K562 (cell line): ENCODE results near the gene GUCA1A. TPM values are rescaled to one million over a fixed set of nuclear protein-coding genes. Genes with fewer than 3 reads are reported as not detected.

Source experiments
- CREB1 ChIP-seq, 2 experiments: sonication (generic) in 1 of 2; formaldehyde crosslinking in 1 of 2; IDR thresholded peaks; 2 replicates each; pipeline versions ENCODE4 v1.6.1 to v1.8.0; 2012 to 2022; ENCODE audit warnings: inconsistent platforms in 1 of 2, mild to moderate bottlenecking in 1 of 2, missing genetic modification reagents in 1 of 2, moderate library complexity in 1 of 2
- ELF1 ChIP-seq: fragments of 200-800 bp; sonication (Bioruptor generic); IDR thresholded peaks from 2 replicates; pipeline ENCODE4 v1.6.1; 2016; ENCODE audit warnings: missing genetic modification characterization, missing compliant biosample characterization
- EWSR1 ChIP-seq: fragments of 450-650 bp; IDR thresholded peaks from 2 replicates; pipeline ENCODE4 v1.6.1; 2018; ENCODE audit warnings: borderline replicate concordance, mild to moderate bottlenecking, low read depth, moderate library complexity; ENCODE audit not compliant: partially characterized antibody
- FOXJ3 ChIP-seq: sonication (generic); formaldehyde crosslinking; IDR thresholded peaks from 2 replicates; pipeline ENCODE4 v1.4.0; 2020; ENCODE audit warnings: mild to moderate bottlenecking, missing genetic modification reagents
- HDGF ChIP-seq: fragments of 450-650 bp; IDR thresholded peaks from 2 replicates; pipeline ENCODE4 v1.6.1; 2016
- HLTF ChIP-seq: fragments of 450-650 bp; IDR thresholded peaks from 2 replicates; pipeline ENCODE4 v1.6.1; 2016
- ILK ChIP-seq: fragments of 450-650 bp; IDR thresholded peaks from 2 replicates; pipeline ENCODE4 v1.6.1; 2016; ENCODE audit warnings: missing genetic modification characterization, low read depth, mild to moderate bottlenecking, missing compliant biosample characterization, moderate library complexity, borderline replicate concordance
- KLF13 ChIP-seq: fragments of 450-650 bp; IDR thresholded peaks from 2 replicates; pipeline ENCODE4 v1.6.1; 2016; ENCODE audit warnings: missing genetic modification characterization, low read depth, mild to moderate bottlenecking, missing compliant biosample characterization, moderate library complexity, borderline replicate concordance
- NBN ChIP-seq: fragments of 450-650 bp; IDR thresholded peaks from 2 replicates; pipeline ENCODE4 v1.6.1; 2016; ENCODE audit warnings: low read depth, mild to moderate bottlenecking
- POLR3G ChIP-seq: IDR thresholded peaks from 2 replicates; pipeline ENCODE4 v1.6.1; 2011; ENCODE audit not compliant: insufficient read length, insufficient replicate concordance; ENCODE audit errors: extremely low read depth
- RB1 ChIP-seq: fragments of 450-650 bp; IDR thresholded peaks from 2 replicates; pipeline ENCODE4 v1.6.1; 2017; ENCODE audit warnings: low read depth, mild to moderate bottlenecking
- SMAD1 ChIP-seq: fragments of 150-350 bp; IDR thresholded peaks from 2 replicates; pipeline ENCODE4 v1.6.1; 2014; ENCODE audit warnings: low read length, low read depth; ENCODE audit not compliant: partially characterized antibody
- SP1 ChIP-seq: sonication (generic); formaldehyde crosslinking; IDR thresholded peaks from 2 replicates; pipeline ENCODE4 v1.8.1; 2022; ENCODE audit warnings: mild to moderate bottlenecking, missing genetic modification reagents
- THAP12 ChIP-seq: fragments of 250-450 bp; sonication (Bioruptor Pico); IDR thresholded peaks from 2 replicates; pipeline ENCODE4 v1.9.0; 2021; ENCODE audit warnings: mild to moderate bottlenecking, inconsistent platforms
- UBTF ChIP-seq, 2 experiments: IDR thresholded peaks; 2 replicates each; pipeline ENCODE4 v1.6.1; 2012; ENCODE audit warnings: improper control_type of control experiment in 2 of 2, low read depth in 2 of 2, low read length in 2 of 2, borderline replicate concordance in 1 of 2
- YY1 ChIP-seq, 3 experiments: IDR thresholded peaks; 2 replicates each; pipeline ENCODE4 v1.6.1; 2011; ENCODE audit warnings: low read length in 2 of 3, mild to moderate bottlenecking in 2 of 3, moderate library complexity in 2 of 3, borderline replicate concordance in 1 of 3, control low read depth in 1 of 3, low read depth in 1 of 3; ENCODE audit not compliant: insufficient read depth in 3 of 3, insufficient replicate concordance in 2 of 3, control insufficient read depth in 1 of 3, insufficient read length in 1 of 3; ENCODE audit errors: extremely low read depth in 1 of 3
- ZHX1 ChIP-seq: fragments of 150-350 bp; conservative IDR thresholded peaks from 2 replicates; pipeline ENCODE4 v1.6.1; 2014; ENCODE audit warnings: low read length
- ZNF511 ChIP-seq: sonication (generic); formaldehyde crosslinking; IDR thresholded peaks from 2 replicates; pipeline ENCODE4 v1.8.0; 2022; ENCODE audit warnings: mild to moderate bottlenecking, missing genetic modification reagents
- polyA plus RNA-seq, 8 experiments: library from polyadenylated mRNA; depleted of rRNA in 4 of 8; stranded (reverse) in 5 of 8; unstranded in 3 of 8; fragments of >200 nt; fragmentation: Nextera tagmentation in 2 of 8; fragmentation: Illumina TruSeq in 1 of 8; extraction: Ambion mirVana in 2 of 8; extraction: Trizol in 1 of 8; gene quantifications; 2 replicates each; pipeline versions ENCODE4 v1.2.1 to v1.2.3, GENCODE V29; 2011 to 2014; ENCODE audit warnings: inconsistent platforms in 1 of 8, missing spikeins in 1 of 8
- total RNA-seq, 7 experiments: library from RNA; depleted of rRNA in 6 of 7; stranded (reverse); fragments of >200 nt in 6 of 7; fragmentation: Illumina TruSeq in 2 of 7; extraction: Trizol in 2 of 7; gene quantifications; 2 replicates each; pipeline versions ENCODE4 v1.2.1 to v1.2.3, GENCODE V29; 2011 to 2021; ENCODE audit warnings: low replicate concordance in 1 of 7

GUCA1A gene
- total and polyA plus RNA-seq, 9 of the 15 experiments (the other 6 are each of a cell fraction or from before 2014, with no cell fraction given): not detected

GRCh38 chr6:42166444-42167141 lies 6.6 kb upstream of the GUCA1A start (continued):
- TF ChIP-seq ZHX1: peak; percentile 14; the same call in 1 of the 2 replicates
- 0 out of 2 replicates have a peak, but pooled peaks have one; percentile 37 for TF ChIP-seq NBN
- TF ChIP-seq CREB1 (IDR thresholded peaks at IDR 0.05): no peak
- peak; percentile 39; the same call in 1 of the 2 replicates for TF ChIP-seq CREB1 (CRISPR knock-in tag; IDR thresholded peaks at IDR 0.05)
- peak; percentile 36; the same call in 1 of the 2 replicates for TF ChIP-seq ZNF511 (CRISPR knock-in tag)
- peak; percentile 69 for TF ChIP-seq ELF1 (tag)
- TF ChIP-seq ILK (tag): no peak
- no peak for TF ChIP-seq SMAD1
- peak; percentile 76; the same call in 1 of the 2 replicates for TF ChIP-seq HLTF
- TF ChIP-seq RB1: peak; percentile 73
- no peak for TF ChIP-seq EWSR1
- no peak for TF ChIP-seq FOXJ3
- TF ChIP-seq UBTF (IDR thresholded peaks at IDR 0.05; ENCODE audit: borderline replicate concordance in 1 of 2, low read depth in 2 of 2, low read length in 2 of 2): no peak
- no peak for TF ChIP-seq THAP12 (CRISPR knock-in tag)
- peak in 1 of 3 experiments; percentile 55 for TF ChIP-seq YY1 (IDR thresholded peaks at IDR 0.05; ENCODE audit: borderline replicate concordance in 1 of 3, control insufficient read depth in 1 of 3, extremely low read depth in 1 of 3, insufficient read depth in 3 of 3, insufficient read length in 1 of 3, insufficient replicate concordance in 2 of 3, low read depth in 1 of 3, low read length in 2 of 3)
- TF ChIP-seq KLF13 (tag): 0 out of 2 replicates have a peak, but pooled peaks have one; percentile 38
- no peak for TF ChIP-seq POLR3G
- TF ChIP-seq SP1 (CRISPR knock-in tag): peak; percentile 67
- peak; percentile 77; the same call in 1 of the 2 replicates for TF ChIP-seq HDGF
